ENCODE measurements around the gene OR4B1. TPM values are rescaled to one million over a fixed set of nuclear protein-coding genes. Genes with fewer than 3 reads are reported as not detected.

The OR4B1 gene
- total RNA-seq, 1 donor from 2014 or later = not detected

- no peak for DNase-seq (ENCODE audit: low spot score)
Observed at GRCh38 chr11:48248902-48249301, 32.3 kb downstream of the OR4B1 start.

DNA sequence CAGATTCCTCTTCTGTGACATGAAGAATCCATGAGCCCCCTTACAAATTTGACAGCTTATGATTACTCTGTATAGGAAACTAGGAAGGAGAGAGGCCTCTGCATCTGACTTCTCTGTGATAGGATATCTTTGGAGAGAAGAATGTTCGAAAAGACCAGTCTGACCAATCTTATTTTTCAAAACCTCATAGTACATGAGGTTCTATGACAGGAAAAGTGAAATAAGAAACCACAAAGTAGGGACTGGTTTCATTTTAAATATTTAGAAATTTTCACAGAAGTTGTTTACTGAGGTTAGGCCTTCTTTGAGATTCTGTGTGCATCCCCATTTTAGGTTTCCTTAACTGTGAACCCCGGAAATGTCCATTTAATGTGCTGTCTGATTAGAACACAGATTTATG is 45.0 kb downstream of the OR4B1 start:
- no peak for DNase-seq (ENCODE audit: low spot score)

GRCh38 chr11:48263423-48263911 is 46.9 kb downstream of the OR4B1 start, which contains the start of gene OR4X1:
Gene OR4X1, plus strand, starts transcription at chr11:48263861. Its CDS starts 0 bp downstream, at chr11:48263861.
- DNase-seq (ENCODE audit: low spot score) = no peak

Other genes with a start within 250 kb of the OR4B1 start
- gene PTPRJ, start 236.3 kb upstream of the OR4B1 start, total RNA-seq = 24.0 TPM
- gene OR4X2, start 28.3 kb downstream of the OR4B1 start, total RNA-seq = not detected
- gene OR4X1, start 47.1 kb downstream of the OR4B1 start, total RNA-seq = not detected
- gene OR4S1, start 89.4 kb downstream of the OR4B1 start, total RNA-seq = not detected
- not detected for gene OR4C3, start 108.1 kb downstream of the OR4B1 start, total RNA-seq
- not detected for gene OR4C5, start 149.7 kb downstream of the OR4B1 start, total RNA-seq

Data from mesenteric fat pad (tissue), 1 donor.